Activated CD8-positive, alpha-beta T cell treated with anti-CD3 and anti-CD28 coated beads, Interleukin-2, amount 10 ng/mL, durations not matched to agents 7 days and 5 days (primary cell): ENCODE results near the gene MYBPC2. TPM values are rescaled to one million over a fixed set of nuclear protein-coding genes. Genes with fewer than 3 reads are reported as not detected.
A peak's percentile ranks its signal among the peaks of the same experiment; 100 is the strongest.

Source experiments
- ATAC-seq: fragments of 150-1000 bp; cut with Tn5 transposase; one replicate; pipeline ENCODE4 v1.10.0; 2021; ENCODE audit warnings: moderate library complexity
- CTCF ChIA-PET: fragments of 350-600 bp; sonication (Branson Sonifier 250); formaldehyde crosslinking; loops from one replicate; lab custom pipeline; 2021; ENCODE audit warnings: antibody characterized with exemption; lab: Charles Lee
- POLR2A ChIA-PET: fragments of 350-600 bp; sonication (Branson Sonifier 250); formaldehyde crosslinking; loops from one replicate; lab custom pipeline; 2021; ENCODE audit warnings: antibody characterized with exemption; lab: Charles Lee
- DNase-seq: peaks from one replicate; pipeline ENCODE4 v3.0.0-alpha.2; 2020
- H3K27ac Mint-ChIP-seq: one replicate; pipeline ENCODE4 v1.8.0; 2021; ENCODE audit warnings: mild to moderate bottlenecking, mixed read lengths
- H3K27me3 Mint-ChIP-seq: one replicate; pipeline ENCODE4 v1.8.0; 2021; ENCODE audit warnings: low read depth, mixed read lengths
- H3K36me3 Mint-ChIP-seq: one replicate; pipeline ENCODE4 v1.8.0; 2021; ENCODE audit warnings: low read depth, mixed read lengths
- H3K4me1 Mint-ChIP-seq: one replicate; pipeline ENCODE4 v1.8.0; 2021; ENCODE audit warnings: low read depth, mixed read lengths
- H3K4me3 Mint-ChIP-seq: one replicate; pipeline ENCODE4 v1.8.0; 2021; ENCODE audit warnings: mild to moderate bottlenecking, mixed read lengths
- H3K9me3 Mint-ChIP-seq: one replicate; pipeline ENCODE4 v1.8.0; 2022; ENCODE audit warnings: mixed read lengths; ENCODE audit not compliant: insufficient read depth
- total RNA-seq, 2 experiments: library from RNA; stranded (reverse); gene quantifications; one replicate each; pipeline ENCODE4 v1.2.3, GENCODE V29; 2021

The MYBPC2 gene
- total RNA-seq, 2 experiments from 2014 or later: not detected

- no peak overlapping the region for H3K4me3 Mint-ChIP-seq
- no peaks in the 10 kb centered on the region for H3K4me1 Mint-ChIP-seq
- DNase-seq (no peak), ATAC-seq (no peak)
- ChIA-PET CTCF (interaction anchor here (1.0 kb wide), 1 partner anchor 94 kb away, joined by 3 read pairs; no protein-coding TSS in a partner anchor), POLR2A (no interaction called here)
- no peaks in the 10 kb centered on the region for H3K9me3 Mint-ChIP-seq
- no peaks in the 10 kb centered on the region for H3K36me3 Mint-ChIP-seq
- H3K27me3 Mint-ChIP-seq: no peaks in the 10 kb centered on the region
- H3K27ac Mint-ChIP-seq: no peak overlapping the region
Measured at GRCh38 chr19:50451223-50451534, 18.5 kb downstream of the MYBPC2 start.

DNA sequence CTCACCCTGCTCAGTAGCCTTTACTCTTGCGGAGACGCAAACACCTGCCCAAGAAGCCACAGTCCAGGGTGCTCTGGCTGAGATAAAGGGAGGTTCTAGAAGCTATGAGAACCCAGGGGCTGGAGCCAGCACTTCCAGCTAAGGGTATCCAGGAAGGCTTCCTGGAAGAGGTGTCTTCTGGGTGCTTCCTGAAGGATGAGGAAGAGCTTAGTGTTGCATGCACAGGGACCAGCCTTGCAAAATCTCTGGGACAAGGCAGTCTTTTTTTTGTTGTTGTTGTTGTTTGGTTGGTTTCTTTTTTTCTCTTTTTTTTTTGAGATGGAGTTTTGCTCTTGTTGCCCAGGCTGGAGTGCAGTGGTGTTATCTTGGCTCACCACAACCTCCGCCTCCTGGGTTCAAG lies 20.6 kb downstream of the MYBPC2 start:
- ATAC-seq (no peak), DNase-seq (no peak)
- Mint-ChIP-seq H3K27ac (no peak overlapping the region), H3K4me3 (no peak overlapping the region), H3K36me3 (no peaks in the 10 kb centered on the region), H3K27me3 (peaks cover 4% of the 10 kb centered on the region), H3K9me3 (no peaks in the 10 kb centered on the region), H3K4me1 (no peaks in the 10 kb centered on the region)
- POLR2A ChIA-PET: no interaction called here
- CTCF ChIA-PET: no interaction called here

- ChIA-PET POLR2A (no interaction called here), CTCF (no interaction called here)
- Mint-ChIP-seq H3K27me3 (peaks cover 9% of the 10 kb centered on the region), H3K4me3 (no peak overlapping the region), H3K27ac (no peak overlapping the region), H3K36me3 (no peaks in the 10 kb centered on the region), H3K9me3 (no peaks in the 10 kb centered on the region), H3K4me1 (peaks cover 5% of the 10 kb centered on the region)
- ATAC-seq: no peak
- no peak for DNase-seq
Measured at GRCh38 chr19:50455992-50456391, 23.3 kb downstream of the MYBPC2 start.

GRCh38 chr19:50457300-50457699 lies 24.6 kb downstream of the MYBPC2 start:
- POLR2A ChIA-PET: no interaction called here
- peaks cover 9% of the 10 kb centered on the region for H3K27me3 Mint-ChIP-seq
- CTCF ChIA-PET: interaction anchor here (1.2 kb wide), 1 partner anchor 100 kb away, joined by 4 read pairs; no protein-coding TSS in a partner anchor
- no peak for ATAC-seq
- DNase-seq: no peak
- H3K27ac Mint-ChIP-seq: no peak overlapping the region
- H3K36me3 Mint-ChIP-seq: no peaks in the 10 kb centered on the region
- peaks cover 10% of the 10 kb centered on the region for H3K4me1 Mint-ChIP-seq
- H3K4me3 Mint-ChIP-seq: no peak overlapping the region
- H3K9me3 Mint-ChIP-seq: no peaks in the 10 kb centered on the region

DNA sequence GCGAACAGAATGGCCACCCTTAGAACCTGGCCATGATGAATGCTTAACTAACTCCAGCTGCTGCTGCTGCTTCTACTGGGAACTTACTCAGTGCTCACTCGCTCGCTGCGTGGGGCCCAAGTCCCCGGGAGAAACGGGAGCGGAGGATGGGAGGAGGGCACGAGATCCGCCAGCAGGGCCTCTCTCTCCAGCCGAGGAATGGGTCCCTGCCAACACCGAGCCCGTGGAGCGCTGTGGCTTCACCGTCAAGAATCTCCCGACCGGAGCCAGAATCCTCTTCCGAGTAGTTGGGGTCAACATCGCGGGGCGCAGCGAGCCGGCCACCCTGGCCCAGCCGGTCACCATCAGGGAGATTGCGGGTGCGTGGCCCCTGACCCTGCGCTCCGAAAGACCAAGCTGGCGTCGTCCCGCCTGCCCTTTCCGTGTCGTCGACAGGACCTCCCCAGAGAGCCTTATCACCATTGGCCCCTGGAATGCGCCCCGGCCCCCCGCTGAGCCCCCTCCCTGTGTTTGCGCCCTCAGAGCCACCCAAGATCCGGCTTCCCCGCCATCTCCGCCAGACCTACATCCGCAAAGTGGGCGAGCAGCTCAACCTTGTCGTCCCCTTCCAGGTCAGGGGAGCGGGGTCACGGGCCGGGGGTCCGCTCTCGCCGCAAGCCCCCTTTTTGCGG lies 25.8 kb downstream of the MYBPC2 start:
- CTCF ChIA-PET: interaction anchor here (1.2 kb wide), 1 partner anchor 101 kb away, joined by 4 read pairs; no protein-coding TSS in a partner anchor
- Mint-ChIP-seq H3K27me3 (peaks cover 9% of the 10 kb centered on the region), H3K27ac (no peak overlapping the region), H3K4me1 (peaks cover 10% of the 10 kb centered on the region), H3K9me3 (no peaks in the 10 kb centered on the region), H3K36me3 (no peaks in the 10 kb centered on the region), H3K4me3 (no peak overlapping the region)
- no peak for ATAC-seq
- DNase-seq: no peak
- POLR2A ChIA-PET: no interaction called here

- no peaks in the 10 kb centered on the region for H3K36me3 Mint-ChIP-seq
- DNase-seq (no peak), ATAC-seq (no peak)
- H3K9me3 Mint-ChIP-seq: no peaks in the 10 kb centered on the region
- no peak overlapping the region for H3K27ac Mint-ChIP-seq
- POLR2A ChIA-PET: no interaction called here
- peaks cover 10% of the 10 kb centered on the region for H3K4me1 Mint-ChIP-seq
- H3K4me3 Mint-ChIP-seq: no peak overlapping the region
- CTCF ChIA-PET: no interaction called here
- peaks cover 9% of the 10 kb centered on the region for H3K27me3 Mint-ChIP-seq
Measured at GRCh38 chr19:50459067-50459456, 26.4 kb downstream of the MYBPC2 start.

GRCh38 chr19:50459638-50460037 lies 26.9 kb downstream of the MYBPC2 start:
- Mint-ChIP-seq H3K4me3 (no peak overlapping the region), H3K27ac (no peak overlapping the region)
- CTCF ChIA-PET: interaction anchor here (1.4 to 3.6 kb wide), 3 partner anchors 90 to 97 kb away, joined by 3 to 35 read pairs (median 9); no protein-coding TSS in a partner anchor

GRCh38 chr19:50460161-50460765 lies 27.6 kb downstream of the MYBPC2 start:
- Mint-ChIP-seq H3K4me3 (no peak overlapping the region), H3K27me3 (peaks cover 9% of the 10 kb centered on the region), H3K4me1 (peaks cover 10% of the 10 kb centered on the region), H3K9me3 (no peaks in the 10 kb centered on the region), H3K36me3 (no peaks in the 10 kb centered on the region), H3K27ac (peak overlapping the region; percentile 23)
- peak; percentile 25 for ATAC-seq
- ChIA-PET CTCF (interaction anchor here (0.5 to 3.6 kb wide), 16 partner anchors 10 to 220 kb away, joined by 3 to 35 read pairs (median 4); partner anchors contain the start of gene POLD1), POLR2A (no interaction called here)
- no peak for DNase-seq

More at GRCh38 chr19:50459638-50460037, 26.9 kb downstream of the MYBPC2 start:
- POLR2A ChIA-PET: no interaction called here
- Mint-ChIP-seq H3K36me3 (no peaks in the 10 kb centered on the region), H3K9me3 (no peaks in the 10 kb centered on the region), H3K27me3 (peaks cover 9% of the 10 kb centered on the region), H3K4me1 (peaks cover 10% of the 10 kb centered on the region)
- ATAC-seq (no peak), DNase-seq (no peak)

GRCh38 chr19:50461066-50461875 lies 28.6 kb downstream of the MYBPC2 start:
- H3K4me3 Mint-ChIP-seq: no peak overlapping the region

GRCh38 chr19:50462970-50463369 lies 30.3 kb downstream of the MYBPC2 start:
- no peak overlapping the region for H3K27ac Mint-ChIP-seq
- peaks cover 10% of the 10 kb centered on the region for H3K4me1 Mint-ChIP-seq
- POLR2A ChIA-PET: no interaction called here
- ATAC-seq (no peak), DNase-seq (no peak)
- no peaks in the 10 kb centered on the region for H3K36me3 Mint-ChIP-seq
- H3K27me3 Mint-ChIP-seq: peaks cover 5% of the 10 kb centered on the region
- no peaks in the 10 kb centered on the region for H3K9me3 Mint-ChIP-seq
- CTCF ChIA-PET: interaction anchor here (1.2 to 3.6 kb wide), 3 partner anchors 11 to 106 kb away, joined by 4 to 35 read pairs (median 6); no protein-coding TSS in a partner anchor
- no peak overlapping the region for H3K4me3 Mint-ChIP-seq

More at GRCh38 chr19:50461066-50461875, 28.6 kb downstream of the MYBPC2 start:
- POLR2A ChIA-PET: no interaction called here
- ATAC-seq (peak; percentile 84), DNase-seq (peak; percentile 76)
- H3K4me1 Mint-ChIP-seq: peaks cover 10% of the 10 kb centered on the region
- no peak overlapping the region for H3K27ac Mint-ChIP-seq
- CTCF ChIA-PET: interaction anchor here (0.5 to 3.6 kb wide), 18 partner anchors 11 to 219 kb away, joined by 3 to 35 read pairs (median 4); partner anchors contain the start of gene POLD1
- H3K36me3 Mint-ChIP-seq: no peaks in the 10 kb centered on the region
- H3K9me3 Mint-ChIP-seq: no peaks in the 10 kb centered on the region
- peaks cover 9% of the 10 kb centered on the region for H3K27me3 Mint-ChIP-seq

DNA sequence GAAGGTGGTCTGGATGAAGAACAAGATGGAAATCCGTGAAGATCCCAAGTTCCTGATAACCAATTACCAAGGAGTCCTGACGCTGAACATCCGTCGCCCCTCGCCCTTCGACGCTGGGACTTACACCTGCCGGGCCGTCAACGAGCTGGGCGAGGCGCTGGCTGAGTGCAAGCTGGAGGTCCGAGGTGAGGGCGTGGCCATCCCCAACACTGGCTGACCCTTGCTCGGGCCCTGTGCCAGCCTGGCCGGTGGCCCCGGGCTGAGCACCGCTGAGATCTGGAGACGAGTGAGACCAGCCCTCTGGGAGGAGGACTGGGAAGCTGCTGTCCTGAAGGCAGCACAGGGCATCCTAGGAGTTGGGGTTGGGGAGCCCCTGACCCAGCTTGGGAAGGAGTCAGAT lies 31.7 kb downstream of the MYBPC2 start:
- no peak for ATAC-seq

More for the DNA sequence above, 31.7 kb downstream of the MYBPC2 start:
- no peak for DNase-seq
- Mint-ChIP-seq H3K27me3 (no peaks in the 10 kb centered on the region), H3K36me3 (no peaks in the 10 kb centered on the region), H3K9me3 (no peaks in the 10 kb centered on the region), H3K4me1 (peaks cover 10% of the 10 kb centered on the region), H3K27ac (no peak overlapping the region), H3K4me3 (no peak overlapping the region)
- POLR2A ChIA-PET: no interaction called here
- CTCF ChIA-PET: no interaction called here
